Endothelial cell of umbilical vein (primary cell): Measurements from ENCODE around the gene SNAPC5.

Experiments
- CTCF ChIP-seq, 2 donors: IDR thresholded peaks; 1 replicate in 1 of 2; 2 replicates in 1 of 2; pipeline ENCODE4 v1.5.1; 2011; ENCODE audit warnings: low read length in 2 of 2, mild to moderate bottlenecking in 2 of 2, moderate library complexity in 2 of 2, control low read depth in 1 of 2, inconsistent platforms in 1 of 2, low read depth in 1 of 2; ENCODE audit not compliant: insufficient read depth in 1 of 2; ENCODE audit errors: extremely low read depth in 1 of 2
- EZH2 ChIP-seq: IDR thresholded peaks from 2 replicates; pipeline ENCODE4 v1.6.1; 2012; ENCODE audit warnings: borderline replicate concordance, low read depth, mild to moderate bottlenecking, moderate library complexity, low read length, inconsistent platforms; ENCODE audit not compliant: severe bottlenecking
- MAX ChIP-seq: IDR thresholded peaks from 2 replicates; pipeline ENCODE4 v1.6.1; 2011; ENCODE audit not compliant: insufficient read depth, insufficient read length

- no peak for TF ChIP-seq EZH2
- no peak for TF ChIP-seq MAX
- TF ChIP-seq CTCF (IDR thresholded peaks at IDR 0.05; ENCODE audit: extremely low read depth in 1 of 2, insufficient read depth in 1 of 2, low read depth in 1 of 2, low read length in 2 of 2): no peak
Observed at GRCh38 chr15:66515901-66516322, 18.4 kb upstream of the SNAPC5 start.
